GM18868 (cell line): ENCODE data around the gene MORC2.

Experiments
- ATAC-seq: cut with Tn5 transposase; IDR thresholded peaks from one replicate; pipeline ENCODE4 v1.9.1; 2021; ENCODE audit warnings: mild to moderate bottlenecking, moderate library complexity; ENCODE audit not compliant: unreplicated experiment

The MORC2 gene

GRCh38 chr22:30889996-30890480, 78.5 kb downstream of the MORC2 start:
- ATAC-seq: no peak

- ATAC-seq: no peak
Measured at GRCh38 chr22:30889268-30889995, 79.1 kb downstream of the MORC2 start.

- no peak for ATAC-seq
Measured at GRCh38 chr22:30887861-30888260, 80.7 kb downstream of the MORC2 start.

- no peak for ATAC-seq
Measured at GRCh38 chr22:30887453-30887852, 81.1 kb downstream of the MORC2 start.

- ATAC-seq: no peak
Measured at GRCh38 chr22:30885591-30885990, 83.0 kb downstream of the MORC2 start.

- ATAC-seq: no peak
Measured at GRCh38 chr22:30885001-30885366, 83.6 kb downstream of the MORC2 start.

- no peak for ATAC-seq
Measured at GRCh38 chr22:30884211-30885000, 84.2 kb downstream of the MORC2 start.

- no peak for ATAC-seq
Measured at GRCh38 chr22:30883586-30884145, 84.9 kb downstream of the MORC2 start.

DNA sequence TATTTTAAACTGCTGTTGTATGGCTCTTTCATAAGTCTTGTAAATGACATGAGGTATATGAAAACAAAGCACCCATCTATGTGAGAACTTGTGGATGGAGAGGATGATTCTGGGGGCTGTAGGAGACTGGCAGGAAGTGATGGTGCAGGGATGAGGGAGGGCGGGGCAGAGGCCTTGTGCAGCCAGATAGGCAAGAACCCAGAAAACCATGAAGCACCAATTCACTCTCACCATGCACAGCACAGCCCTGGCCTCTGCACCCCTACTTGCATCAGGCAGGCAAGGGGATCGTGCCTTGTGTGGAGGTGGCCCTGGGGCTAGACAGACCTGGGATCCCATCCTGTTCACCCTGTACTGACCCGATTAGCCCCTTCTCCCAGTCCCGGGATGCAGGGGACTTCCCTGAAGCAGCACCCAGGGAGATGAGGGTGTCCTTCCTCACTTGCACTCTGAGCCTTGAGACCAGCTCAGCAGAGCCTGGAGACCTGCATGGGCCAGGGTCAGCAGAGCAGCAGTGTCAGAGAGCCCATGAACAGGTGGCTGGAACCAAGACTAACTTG, 85.5 kb downstream of the MORC2 start:
- ATAC-seq: no peak

- ATAC-seq: no peak
Measured at GRCh38 chr22:30882184-30882717, 86.3 kb downstream of the MORC2 start.

GRCh38 chr22:30881361-30882183, 87.0 kb downstream of the MORC2 start:
- ATAC-seq: no peak

- ATAC-seq: no peak
Measured at GRCh38 chr22:30880847-30881246, 87.7 kb downstream of the MORC2 start.

- ATAC-seq: no peak
Measured at GRCh38 chr22:30880181-30880601, 88.4 kb downstream of the MORC2 start.

GRCh38 chr22:30879415-30879797, 89.2 kb downstream of the MORC2 start:
- no peak for ATAC-seq

DNA sequence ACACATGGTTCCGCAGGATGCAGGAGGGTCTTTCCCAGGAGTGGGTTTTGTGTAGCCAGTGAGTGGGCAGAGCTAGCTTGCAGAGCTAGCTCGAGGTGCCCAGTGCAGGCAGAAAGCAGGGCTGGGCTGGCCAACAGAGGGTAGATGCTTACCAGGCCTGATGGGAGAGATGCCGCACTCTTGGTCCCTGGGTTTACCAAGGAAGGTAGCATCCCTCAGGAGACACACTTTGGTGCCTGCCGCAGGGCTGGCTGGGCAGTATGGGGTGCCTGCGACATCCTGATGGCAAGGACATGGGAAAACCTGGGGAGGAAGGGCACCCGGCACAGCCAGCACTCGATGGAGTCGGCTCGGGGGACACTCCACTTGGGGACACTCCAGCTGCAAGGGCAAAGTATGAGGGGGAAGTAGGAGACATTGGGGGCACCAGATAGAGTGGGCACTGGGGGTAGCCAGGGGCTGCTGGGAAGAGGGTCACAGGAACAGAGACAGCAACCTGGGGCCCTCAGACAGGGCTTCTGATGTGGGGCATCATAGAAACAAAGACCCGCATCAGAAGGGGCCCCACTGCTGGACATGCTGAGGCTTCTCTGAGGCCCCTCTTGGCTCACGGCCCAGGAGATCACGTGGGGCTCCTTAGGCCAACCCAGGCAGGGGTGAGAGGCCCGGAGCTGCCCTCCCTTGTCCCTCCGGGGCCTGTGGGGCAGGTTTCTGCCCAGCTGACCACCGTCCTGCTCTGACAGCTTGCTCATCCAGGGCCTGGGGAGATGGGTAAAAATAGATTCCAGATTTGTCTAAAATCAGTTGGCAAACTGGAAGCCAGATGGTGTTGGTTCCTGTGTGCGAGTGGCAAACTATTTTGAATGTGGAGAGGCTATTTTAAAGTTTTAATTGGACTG, 89.8 kb downstream of the MORC2 start:
- no peak for ATAC-seq

GRCh38 chr22:30877662-30878515, 90.7 kb downstream of the MORC2 start:
- ATAC-seq: no peak

DNA sequence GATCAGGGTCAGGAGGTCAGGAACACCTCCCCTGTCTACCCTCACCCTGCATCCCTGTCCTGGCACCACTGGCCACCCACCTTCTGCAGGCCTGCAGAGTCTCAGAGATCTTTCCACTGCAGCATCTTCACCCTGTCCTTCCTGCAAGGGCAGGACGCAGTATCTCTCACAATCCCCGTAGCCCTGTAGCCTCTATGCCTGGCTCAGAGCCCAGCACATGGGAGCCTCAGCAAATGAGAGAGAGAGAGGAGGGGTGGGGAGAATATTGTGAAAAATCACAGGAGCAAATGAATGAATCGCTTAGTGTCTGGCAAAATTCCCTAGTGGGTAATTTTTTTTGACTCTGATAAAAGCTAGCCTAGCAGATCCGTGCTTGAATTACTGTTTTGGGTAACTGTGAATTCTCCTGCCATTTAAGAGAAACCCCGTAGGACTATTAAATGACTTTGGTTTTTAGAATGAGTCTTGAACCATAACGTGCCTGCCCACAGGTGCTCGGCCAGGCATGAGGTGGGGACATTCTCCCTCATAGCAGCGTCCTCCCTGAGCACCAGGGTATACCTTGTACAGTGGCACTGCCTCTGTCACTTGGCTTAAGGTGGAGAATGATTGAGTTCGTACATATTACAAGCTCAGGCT, 91.5 kb downstream of the MORC2 start:
- ATAC-seq: no peak

GRCh38 chr22:30876221-30876751, 92.3 kb downstream of the MORC2 start:
- ATAC-seq: no peak
